RWPE2 (cell line): ENCODE measurements around the gene NID2.

Experiments
- ATAC-seq: fragments of 200-7000 bp; cut with Tn5 transposase; 3 replicates; pipeline ENCODE4 v1.9.1; 2021; ENCODE audit warnings: low read depth
- DNase-seq: peaks from one replicate; pipeline ENCODE4 v3.0.0-alpha.2; 2020; ENCODE audit warnings: low spot score
- H3K27ac ChIP-seq: fragments of 450-650 bp; 2 replicates; pipeline ENCODE4 v1.5.1; 2017; ENCODE audit warnings: mild to moderate bottlenecking; ENCODE audit not compliant: poor library complexity, severe bottlenecking
- H3K27me3 ChIP-seq: fragments of 250-450 bp; sonication (Bioruptor Pico); 2 replicates; pipeline ENCODE4 v1.5.1; 2021; ENCODE audit warnings: mild to moderate bottlenecking, moderate library complexity; ENCODE audit not compliant: insufficient read depth, poor library complexity, severe bottlenecking
- H3K36me3 ChIP-seq: fragments of 250-450 bp; sonication (Bioruptor Pico); 2 replicates; pipeline ENCODE4 v1.5.1; 2020; ENCODE audit warnings: low read depth, mild to moderate bottlenecking, moderate library complexity
- H3K4me1 ChIP-seq: fragments of 250-450 bp; sonication (Bioruptor Pico); 2 replicates; pipeline ENCODE4 v1.5.1; 2021; ENCODE audit warnings: mild to moderate bottlenecking, moderate library complexity; ENCODE audit not compliant: insufficient read depth, poor library complexity, severe bottlenecking
- H3K4me3 ChIP-seq: fragments of 250-450 bp; sonication (Bioruptor Pico); 2 replicates; pipeline ENCODE4 v1.5.1; 2021; ENCODE audit warnings: mild to moderate bottlenecking, moderate library complexity; ENCODE audit not compliant: severe bottlenecking
- H3K9me3 ChIP-seq: fragments of 250-450 bp; sonication (Bioruptor Pico); 2 replicates; pipeline ENCODE4 v1.5.1; 2021; ENCODE audit warnings: mild to moderate bottlenecking, moderate library complexity; ENCODE audit not compliant: severe bottlenecking
- CTCF ChIP-seq: fragments of 450-650 bp; IDR thresholded peaks from one replicate; pipeline ENCODE4 v1.5.1; 2017; ENCODE audit warnings: mild to moderate bottlenecking, moderate library complexity; ENCODE audit not compliant: poor library complexity, severe bottlenecking

NID2 gene

GRCh38 chr14:52059649-52060048, 9.2 kb downstream of the NID2 start:
- Histone ChIP-seq H3K27me3 (peaks cover 5% of the 10 kb centered on the region), H3K36me3 (no peaks in the 10 kb centered on the region), H3K4me3 (no peak overlapping the region), H3K4me1 (peaks cover 4% of the 10 kb centered on the region), H3K9me3 (no peaks in the 10 kb centered on the region), H3K27ac (no peak overlapping the region)
- no peak for DNase-seq
- ATAC-seq, result no peak
- TF ChIP-seq CTCF, result no peak

- Histone ChIP-seq H3K36me3 (no peaks in the 10 kb centered on the region), H3K9me3 (no peaks in the 10 kb centered on the region), H3K4me3 (no peak overlapping the region), H3K27me3 (peaks cover 6% of the 10 kb centered on the region), H3K4me1 (peaks cover 4% of the 10 kb centered on the region), H3K27ac (no peak overlapping the region)
- TF ChIP-seq CTCF, result no peak
- no peak for DNase-seq
- no peak for ATAC-seq
Measured at GRCh38 chr14:52058341-52058740, 10.5 kb downstream of the NID2 start.

GRCh38 chr14:52055167-52055566, 13.7 kb downstream of the NID2 start:
- no peak for ATAC-seq
- Histone ChIP-seq H3K27ac (no peak overlapping the region), H3K27me3 (peaks cover 6% of the 10 kb centered on the region), H3K4me3 (no peak overlapping the region), H3K9me3 (no peaks in the 10 kb centered on the region), H3K4me1 (peaks cover 4% of the 10 kb centered on the region), H3K36me3 (no peaks in the 10 kb centered on the region)
- no peak for DNase-seq
- TF ChIP-seq CTCF, result no peak

GRCh38 chr14:52054678-52055077, 14.2 kb downstream of the NID2 start:
- DNase-seq, result no peak

More at GRCh38 chr14:52054678-52055077, 14.2 kb downstream of the NID2 start:
- ATAC-seq, result no peak
- Histone ChIP-seq H3K4me3 (no peak overlapping the region), H3K27ac (no peak overlapping the region), H3K36me3 (no peaks in the 10 kb centered on the region), H3K4me1 (peaks cover 4% of the 10 kb centered on the region), H3K9me3 (no peaks in the 10 kb centered on the region), H3K27me3 (peaks cover 6% of the 10 kb centered on the region)
- no peak for TF ChIP-seq CTCF
